Pulmonary artery endothelial cell (primary cell): Measurements from ENCODE around the gene AFTPH. TPM values are rescaled to one million over a fixed set of nuclear protein-coding genes. Genes with fewer than 3 reads are reported as not detected.

Experiments used
- DNase-seq: peaks from one replicate; pipeline ENCODE4 v3.0.0-alpha.2; 2011; ENCODE audit warnings: low read depth, low spot score
- total RNA-seq: library from RNA; depleted of rRNA; stranded (reverse); fragments of >200 nt; gene quantifications from 2 replicates; pipeline ENCODE4 v1.2.3, GENCODE V29; 2014

AFTPH gene
- total RNA-seq: 30.3 and 34.4 TPM in 2 replicates

- peak; percentile 94 for DNase-seq
These were observed at the start of gene AFTPH for GRCh38 chr2:64523666-64524603. Gene AFTPH, plus strand, starts transcription at chr2:64524328. Its CDS starts 27,147 bp downstream, at chr2:64551475.

GRCh38 chr2:64474636-64475035 is 49.5 kb upstream of the AFTPH start:
- DNase-seq: no peak

- DNase-seq: no peak
These were observed 47.1 kb upstream of the AFTPH start for GRCh38 chr2:64477037-64477436.

- DNase-seq: no peak
These were observed 46.1 kb upstream of the AFTPH start for GRCh38 chr2:64477979-64478378.

- no peak for DNase-seq
These were observed 45.5 kb upstream of the AFTPH start for GRCh38 chr2:64478502-64479230.

GRCh38 chr2:64479259-64480117 is 44.6 kb upstream of the AFTPH start:
- DNase-seq: no peak

- no peak for DNase-seq
These were observed 42.5 kb upstream of the AFTPH start for GRCh38 chr2:64481665-64482064.

GRCh38 chr2:64482243-64482642 is 41.9 kb upstream of the AFTPH start:
- DNase-seq: no peak

GRCh38 chr2:64482765-64483504 is 41.2 kb upstream of the AFTPH start:
- no peak for DNase-seq

GRCh38 chr2:64485331-64485730 is 38.8 kb upstream of the AFTPH start:
- no peak for DNase-seq

GRCh38 chr2:64485961-64486360 is 38.2 kb upstream of the AFTPH start:
- no peak for DNase-seq

- no peak for DNase-seq
These were observed 36.7 kb upstream of the AFTPH start for GRCh38 chr2:64487256-64488049.

- DNase-seq: peak; percentile 19
These were observed 35.8 kb upstream of the AFTPH start for GRCh38 chr2:64488050-64488974.

- DNase-seq: no peak
These were observed 34.9 kb upstream of the AFTPH start for GRCh38 chr2:64489081-64489751.

GRCh38 chr2:64491426-64491825 is 32.7 kb upstream of the AFTPH start:
- no peak for DNase-seq

- DNase-seq: peak; percentile 39
These were observed 31.9 kb upstream of the AFTPH start for GRCh38 chr2:64492272-64492671.

- peak; percentile 7 for DNase-seq
These were observed 31.3 kb upstream of the AFTPH start for GRCh38 chr2:64492821-64493220.

- no peak for DNase-seq
These were observed 30.3 kb upstream of the AFTPH start for GRCh38 chr2:64493788-64494187.
